Ascending aorta (tissue), 2 donors: ENCODE measurements around the gene AFF3. TPM values are rescaled to one million over a fixed set of nuclear protein-coding genes. Genes with fewer than 3 reads are reported as not detected.

Experiments
- DNase-seq, 2 donors: peaks; one replicate each; pipeline ENCODE4 v3.0.0-alpha.2; 2019; ENCODE audit warnings: low spot score in 2 of 2
- H3K27ac ChIP-seq, 2 donors: fragments of 200-600 bp; sonication (generic); one replicate each; pipeline ENCODE4 v1.5.1; 2016 to 2017; ENCODE audit warnings: mild to moderate bottlenecking in 1 of 2
- H3K27me3 ChIP-seq: fragments of 200-600 bp; sonication (generic); one replicate; pipeline ENCODE4 v1.5.1; 2017
- H3K36me3 ChIP-seq, 2 donors: fragments of 200-600 bp; sonication (generic); one replicate each; pipeline ENCODE4 v1.5.1; 2016
- H3K4me1 ChIP-seq, 2 donors: fragments of 200-600 bp; sonication (generic); one replicate each; pipeline ENCODE4 v1.5.1; 2016 to 2017; ENCODE audit warnings: mild to moderate bottlenecking in 1 of 2
- H3K4me3 ChIP-seq, 2 donors: fragments of 200-600 bp; sonication (generic); one replicate each; pipeline ENCODE4 v1.5.1; 2016 to 2017; ENCODE audit warnings: mild to moderate bottlenecking in 1 of 2
- H3K9me3 ChIP-seq, 2 donors: fragments of 200-600 bp; sonication (generic); one replicate each; pipeline ENCODE4 v1.5.1; 2016
- CTCF ChIP-seq, 3 experiments: fragments of 200-600 bp in 2 of 3; fragments of 450-650 bp in 1 of 3; sonication (generic) in 2 of 3; IDR thresholded peaks; one replicate each; pipeline ENCODE4 v1.5.1; 2016 to 2019; ENCODE audit warnings: antibody characterized with exemption in 3 of 3, mild to moderate bottlenecking in 1 of 3, moderate library complexity in 1 of 3
- intact Hi-C: fragments of 100-400 bp; cut with DNase I; formaldehyde crosslinking; loops from one replicate; pipeline ENCODE4 v1.15.1; 2023
- total RNA-seq: library from RNA; depleted of rRNA; stranded (reverse); fragments of >200 nt; gene quantifications from one replicate; pipeline ENCODE4 v1.1.0, GENCODE V29; 2016

The AFF3 gene
- total RNA-seq, 1 donor from 2014 or later, result 7.1 TPM

- no peaks in the 10 kb centered on the region for H3K9me3 ChIP-seq
- no peak for TF ChIP-seq CTCF (IDR thresholded peaks at IDR 0.05)
- no peaks in the 10 kb centered on the region for H3K27me3 ChIP-seq
- intact Hi-C loops, result loop anchor here (10.0 kb wide), 1 partner anchor 412 kb away; no protein-coding TSS in a partner anchor
- no peaks in the 10 kb centered on the region for H3K4me1 ChIP-seq
- DNase-seq, result no peak
- H3K4me3 ChIP-seq, result no peak overlapping the region
- no peaks in the 10 kb centered on the region for H3K36me3 ChIP-seq
- no peak overlapping the region for H3K27ac ChIP-seq
Measured at GRCh38 chr2:99832926-99833325, 309.5 kb downstream of the AFF3 start.

GRCh38 chr2:99831772-99832171, 310.6 kb downstream of the AFF3 start:
- no peak for TF ChIP-seq CTCF (IDR thresholded peaks at IDR 0.05)
- no peaks in the 10 kb centered on the region for H3K4me1 ChIP-seq
- no peaks in the 10 kb centered on the region for H3K9me3 ChIP-seq
- H3K27ac ChIP-seq, result no peak overlapping the region
- no peak for DNase-seq
- no peaks in the 10 kb centered on the region for H3K27me3 ChIP-seq
- intact Hi-C loops, result loop anchor here (10.0 kb wide), 1 partner anchor 413 kb away; no protein-coding TSS in a partner anchor
- H3K4me3 ChIP-seq, result no peak overlapping the region
- no peaks in the 10 kb centered on the region for H3K36me3 ChIP-seq

GRCh38 chr2:99827296-99827999, 314.9 kb downstream of the AFF3 start:
- intact Hi-C loops, result loop anchor here (10.0 kb wide), 1 partner anchor 263 kb away; no protein-coding TSS in a partner anchor
- Histone ChIP-seq H3K36me3 (no peaks in the 10 kb centered on the region), H3K9me3 (no peaks in the 10 kb centered on the region), H3K27me3 (no peaks in the 10 kb centered on the region), H3K4me3 (no peak overlapping the region), H3K27ac (no peak overlapping the region), H3K4me1 (no peaks in the 10 kb centered on the region)
- no peak for TF ChIP-seq CTCF (IDR thresholded peaks at IDR 0.05)
- DNase-seq, result no peak

- H3K9me3 ChIP-seq, result no peaks in the 10 kb centered on the region
- TF ChIP-seq CTCF (IDR thresholded peaks at IDR 0.05), result no peak
- no peaks in the 10 kb centered on the region for H3K27me3 ChIP-seq
- no peaks in the 10 kb centered on the region for H3K36me3 ChIP-seq
- intact Hi-C loops, result loop anchor here (10.0 kb wide), 1 partner anchor 261 kb away; no protein-coding TSS in a partner anchor
- no peak overlapping the region for H3K4me3 ChIP-seq
- DNase-seq, result no peak
- no peaks in the 10 kb centered on the region for H3K4me1 ChIP-seq
- H3K27ac ChIP-seq, result no peak overlapping the region
Measured at GRCh38 chr2:99825630-99826029, 316.8 kb downstream of the AFF3 start.

GRCh38 chr2:99824758-99825157, 317.6 kb downstream of the AFF3 start:
- no peaks in the 10 kb centered on the region for H3K4me1 ChIP-seq
- H3K9me3 ChIP-seq, result no peaks in the 10 kb centered on the region
- TF ChIP-seq CTCF (IDR thresholded peaks at IDR 0.05), result no peak
- intact Hi-C loops, result loop anchor here (10.0 kb wide), 1 partner anchor 260 kb away; no protein-coding TSS in a partner anchor
- H3K27ac ChIP-seq, result no peak overlapping the region
- no peak for DNase-seq
- H3K27me3 ChIP-seq, result no peaks in the 10 kb centered on the region
- H3K36me3 ChIP-seq, result no peaks in the 10 kb centered on the region
- H3K4me3 ChIP-seq, result no peak overlapping the region
